IMR-90 (cell line): ENCODE results near the gene MPV17. TPM values are rescaled to one million over a fixed set of nuclear protein-coding genes. Genes with fewer than 3 reads are reported as not detected.

Experiments
- ATAC-seq: fragments of 200-7000 bp; cut with Tn5 transposase; 2 replicates; pipeline ENCODE4 v1.9.1; 2020; ENCODE audit warnings: low read depth, mild to moderate bottlenecking, moderate library complexity
- BruUV-seq: library from RNA; stranded (reverse); fragments of 400-500 nt; replicated peaks from 2 replicates; lab custom pipeline; 2021; lab: Mats Ljungman, UMichigan
- CTCF ChIA-PET: fragments of 300-600 bp; formaldehyde crosslinking; extraction: SDS; loops from one replicate; lab custom pipeline; 2021; ENCODE audit warnings: antibody characterized with exemption; lab: Yijun Ruan, JAX
- POLR2A ChIA-PET: fragments of 300-600 bp; sonication (Branson Sonifier 250); formaldehyde crosslinking; loops from one replicate; lab custom pipeline; 2022; ENCODE audit warnings: antibody characterized with exemption; ENCODE audit not compliant: unreplicated experiment; lab: Charles Lee
- DNase-seq: peaks from one replicate; pipeline ENCODE4 v3.0.0; 2013
- H2AFZ ChIP-seq: replicated peaks from 2 replicates; pipeline ENCODE3; 2013; ENCODE audit warnings: low read length, mild to moderate bottlenecking; ENCODE audit not compliant: poor library complexity
- H2AK5ac ChIP-seq: 2 replicates; pipeline ENCODE4 v1.6.1; 2013; ENCODE audit warnings: low read depth, low read length, inconsistent platforms
- H2AK9ac ChIP-seq: replicated peaks from 2 replicates; pipeline ENCODE3; 2013; ENCODE audit warnings: mild to moderate bottlenecking, low read depth, low read length, moderate library complexity; ENCODE audit not compliant: poor library complexity
- H2BK120ac ChIP-seq: 2 replicates; pipeline ENCODE4 v1.6.1; 2013; ENCODE audit warnings: low read depth, low read length, inconsistent platforms
- H2BK15ac ChIP-seq: 3 replicates; pipeline ENCODE4 v1.6.1; 2013; ENCODE audit warnings: low read depth, low read length, inconsistent platforms
- H2BK20ac ChIP-seq: 2 replicates; pipeline ENCODE4 v1.6.1; 2013; ENCODE audit warnings: low read depth, mild to moderate bottlenecking, inconsistent platforms, low read length, moderate library complexity
- H2BK5ac ChIP-seq: 2 replicates; pipeline ENCODE4 v1.6.1; 2013; ENCODE audit warnings: mild to moderate bottlenecking, low read depth, low read length, inconsistent platforms; ENCODE audit not compliant: poor library complexity, severe bottlenecking
- H3K14ac ChIP-seq: replicated peaks from 2 replicates; pipeline ENCODE4 v1.6.1; 2013; ENCODE audit warnings: low read depth, low read length, inconsistent platforms
- H3K18ac ChIP-seq: 2 replicates; pipeline ENCODE4 v1.6.1; 2013; ENCODE audit warnings: low read depth, low read length, control low read depth
- H3K23ac ChIP-seq: 2 replicates; pipeline ENCODE4 v1.6.1; 2013; ENCODE audit warnings: low read depth, low read length, inconsistent platforms
- H3K27ac ChIP-seq: 2 replicates; pipeline ENCODE4 v1.5.1; 2013; ENCODE audit warnings: mild to moderate bottlenecking, control low read depth, low read length; ENCODE audit not compliant: insufficient read depth
- H3K27me3 ChIP-seq: 2 replicates; pipeline ENCODE4 v1.6.1; 2013; ENCODE audit warnings: low read length; ENCODE audit not compliant: control insufficient read depth, insufficient read depth
- H3K36me3 ChIP-seq: 2 replicates; pipeline ENCODE4 v1.6.1; 2013; ENCODE audit warnings: low read length, mixed read lengths; ENCODE audit not compliant: control insufficient read depth, insufficient read depth
- H3K4ac ChIP-seq: 2 replicates; pipeline ENCODE4 v1.6.1; 2013; ENCODE audit warnings: low read depth, low read length, inconsistent platforms
- H3K4me1 ChIP-seq: 2 replicates; pipeline ENCODE4 v1.6.1; 2013; ENCODE audit warnings: low read length, mixed read lengths; ENCODE audit not compliant: control insufficient read depth, insufficient read depth
- H3K4me2 ChIP-seq: 2 replicates; pipeline ENCODE4 v1.6.1; 2013; ENCODE audit warnings: low read depth, mild to moderate bottlenecking, control low read depth, low read length, moderate library complexity
- H3K4me3 ChIP-seq: 2 replicates; pipeline ENCODE4 v1.5.1; 2013; ENCODE audit warnings: low read depth, mild to moderate bottlenecking, control low read depth, low read length, moderate library complexity; ENCODE audit not compliant: insufficient read depth
- H3K56ac ChIP-seq: 2 replicates; pipeline ENCODE4 v1.6.1; 2013; ENCODE audit warnings: low read length, inconsistent platforms; ENCODE audit not compliant: insufficient read depth; ENCODE audit errors: extremely low read depth
- H3K79me1 ChIP-seq, 2 experiments: 2 replicates each; pipeline ENCODE4 v1.6.1; 2013; ENCODE audit warnings: low read length in 2 of 2, inconsistent platforms in 1 of 2, low read depth in 1 of 2
- H3K9ac ChIP-seq: 2 replicates; pipeline ENCODE4 v1.6.1; 2013; ENCODE audit warnings: low read depth, low read length, control low read depth
- H3K9me1 ChIP-seq: 2 replicates; pipeline ENCODE4 v1.6.1; 2013; ENCODE audit warnings: low read length, inconsistent platforms; ENCODE audit not compliant: insufficient read depth
- H3K9me3 ChIP-seq: 2 replicates; pipeline ENCODE4 v1.6.1; 2013; ENCODE audit warnings: low read length; ENCODE audit not compliant: control insufficient read depth, insufficient read depth
- H4K20me1 ChIP-seq: 2 replicates; pipeline ENCODE4 v1.6.1; 2013; ENCODE audit warnings: low read length, inconsistent platforms; ENCODE audit not compliant: insufficient read depth
- H4K5ac ChIP-seq: 2 replicates; pipeline ENCODE4 v1.6.1; 2013; ENCODE audit warnings: mild to moderate bottlenecking, low read depth, low read length, control low read depth
- H4K8ac ChIP-seq, 2 experiments: 2 replicates each; pipeline ENCODE4 v1.6.1; 2013; ENCODE audit warnings: low read depth in 2 of 2, low read length in 2 of 2, control low read depth in 1 of 2, inconsistent platforms in 1 of 2
- H4K91ac ChIP-seq: 2 replicates; pipeline ENCODE4 v1.6.1; 2013; ENCODE audit warnings: low read depth, low read length, inconsistent platforms; ENCODE audit not compliant: insufficient read depth
- FOS ChIP-seq: fragments of 150-350 bp; IDR thresholded peaks from 2 replicates; pipeline ENCODE4 v1.6.1; 2016; ENCODE audit warnings: low read depth, low read length
- MAFK ChIP-seq: IDR thresholded peaks from 2 replicates; pipeline ENCODE4 v1.6.1; 2012; ENCODE audit warnings: low read depth, low read length, improper control_type of control experiment
- RAD21 ChIP-seq: IDR thresholded peaks from 2 replicates; pipeline ENCODE4 v1.6.1; 2012; ENCODE audit warnings: low read length, improper control_type of control experiment
- WGBS, 2 experiments: methylation state at CpG; one replicate each; pipeline versions ENCODE4 v1.1.5 to v1.1.7; 2013; ENCODE audit warnings: missing lambda C conversion rate in 2 of 2; ENCODE audit not compliant: insufficient read length in 1 of 2; ENCODE audit errors: extremely low coverage in 2 of 2; 5-methylcytosine and 5-hydroxymethylcytosine counted together
- dilution Hi-C: fragments of 300-500 bp; cut with HindIII; formaldehyde crosslinking; loops from one replicate; pipeline ENCODE4 v1.14.3; 2018; ENCODE audit warnings: low sequenced_read_pairs; ENCODE audit not compliant: unreplicated experiment
- in situ Hi-C: fragments of 300-500 bp; cut with MboI; formaldehyde crosslinking; loops from 3 replicates; pipeline ENCODE4 v1.14.3; 2019; ENCODE audit warnings: low sequenced_read_pairs, inconsistent platforms, mixed read lengths
- intact Hi-C: fragments of 100-400 bp; cut with micrococcal nuclease; formaldehyde crosslinking; loops from 2 replicates; pipeline ENCODE4 v1.10.0; 2022
- polyA plus RNA-seq, 3 experiments: library from polyadenylated mRNA; depleted of rRNA; stranded (reverse); fragments of >200 nt; gene quantifications; 2 replicates each; pipeline ENCODE4 v1.2.3, GENCODE V29; 2012; ENCODE audit warnings: low replicate concordance in 1 of 3
- total RNA-seq: library from RNA; depleted of rRNA; stranded (reverse); fragments of >200 nt; gene quantifications from 2 replicates; pipeline ENCODE4 v1.2.3, GENCODE V29; 2012
- TF ChIP-seq, protein P1 (sequence below): fragments of 150-350 bp; IDR thresholded peaks from 2 replicates; pipeline ENCODE4 v1.6.1; 2016; ENCODE audit warnings: low read depth, mild to moderate bottlenecking, low read length, moderate library complexity, borderline replicate concordance

Gene MPV17
- total and polyA plus RNA-seq, 2 of the 4 experiments (the other 2 are of a cell fraction) = 70.4 to 160 TPM

DNA sequence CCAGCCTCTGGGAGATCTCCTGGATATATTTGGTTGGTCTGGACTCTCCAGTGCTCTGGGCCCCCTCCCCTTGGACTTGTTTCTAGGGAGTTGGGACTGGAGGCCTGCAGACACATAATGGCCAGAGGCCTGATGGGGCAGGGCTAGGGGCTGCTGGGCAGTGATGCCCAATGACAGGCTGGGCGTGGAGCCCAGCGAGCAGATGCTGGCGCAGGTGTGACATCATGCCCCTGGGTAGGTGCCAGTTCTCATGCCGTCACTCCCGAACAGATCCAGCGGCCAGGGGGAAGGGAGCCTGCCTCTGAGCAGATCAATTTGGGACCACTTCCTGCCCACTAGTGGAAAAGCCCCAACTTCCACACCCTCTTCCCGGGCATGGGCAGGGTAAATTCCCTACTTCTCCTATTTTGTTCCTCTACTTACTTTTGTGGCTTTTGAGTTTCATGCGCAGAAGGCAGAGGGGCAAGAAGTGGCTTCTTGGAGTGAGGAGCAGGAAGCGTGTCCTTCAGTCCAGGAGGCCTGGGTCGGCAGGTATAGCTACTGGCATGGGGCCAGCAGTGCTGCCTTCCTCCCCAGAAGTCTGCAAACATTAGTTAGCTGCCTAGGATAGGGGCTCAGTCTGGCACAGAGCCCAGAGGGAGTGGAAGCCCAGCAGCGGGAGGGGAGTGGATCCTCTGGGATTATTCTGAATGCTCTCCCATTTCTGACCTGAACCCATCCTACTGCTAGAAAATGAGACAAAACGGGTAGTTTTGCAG is 6.1 kb downstream of the MPV17 start:
- no peak for ATAC-seq
- in situ Hi-C loops = no loop called here

More for the DNA sequence above, 6.1 kb downstream of the MPV17 start:
- Histone ChIP-seq H3K4ac (no peak overlapping the region), H2BK120ac (no peak overlapping the region), H3K79me1 (peaks cover 7 to 29% of the 10 kb centered on the region in 2 experiments), H3K9ac (no peak overlapping the region), H4K5ac (no peak overlapping the region), H4K91ac (no peak overlapping the region), H3K23ac (no peak overlapping the region), H3K27ac (no peak overlapping the region), H2AK9ac (no peak overlapping the region), H2BK20ac (no peak overlapping the region), H3K36me3 (peaks cover 11% of the 10 kb centered on the region), H2AFZ (no peak overlapping the region), H3K18ac (no peak overlapping the region), H4K20me1 (no peaks in the 10 kb centered on the region), H3K9me1 (peaks cover 7% of the 10 kb centered on the region; the same call in 1 of the 2 replicates), H2AK5ac (no peak overlapping the region), H4K8ac (no peak overlapping the region), H3K9me3 (no peaks in the 10 kb centered on the region), H2BK5ac (no peak overlapping the region), H3K14ac (no peak overlapping the region), H3K4me2 (no peak overlapping the region), H3K27me3 (no peaks in the 10 kb centered on the region), H3K4me3 (no peak overlapping the region), H3K56ac (no peak overlapping the region), H2BK15ac (no peak overlapping the region), H3K4me1 (peaks cover 7% of the 10 kb centered on the region)
- intact Hi-C loops (no loop called here), dilution Hi-C loops (no loop called here)
- BruUV-seq = no TSS peak
- DNase-seq = no peak
- POLR2A ChIA-PET = no interaction called here
- TF ChIP-seq RAD21 (no peak), MAFK (no peak), FOS (no peak)
- TF ChIP-seq, protein P1, sequence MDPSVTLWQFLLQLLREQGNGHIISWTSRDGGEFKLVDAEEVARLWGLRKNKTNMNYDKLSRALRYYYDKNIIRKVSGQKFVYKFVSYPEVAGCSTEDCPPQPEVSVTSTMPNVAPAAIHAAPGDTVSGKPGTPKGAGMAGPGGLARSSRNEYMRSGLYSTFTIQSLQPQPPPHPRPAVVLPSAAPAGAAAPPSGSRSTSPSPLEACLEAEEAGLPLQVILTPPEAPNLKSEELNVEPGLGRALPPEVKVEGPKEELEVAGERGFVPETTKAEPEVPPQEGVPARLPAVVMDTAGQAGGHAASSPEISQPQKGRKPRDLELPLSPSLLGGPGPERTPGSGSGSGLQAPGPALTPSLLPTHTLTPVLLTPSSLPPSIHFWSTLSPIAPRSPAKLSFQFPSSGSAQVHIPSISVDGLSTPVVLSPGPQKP = no peak
- WGBS, 2 experiments = 91% methylated on average over 6 of the region's 12 CpGs; no CpG with 5 or more reads in 1 of the 2 experiments
- CTCF ChIA-PET = no interaction called here
